LNCAP (cell line): ENCODE measurements around the gene BOD1L1.

Source experiments
- TF ChIP-seq, protein P1 (sequence below): fragments of 450-650 bp; IDR thresholded peaks from 2 replicates; pipeline ENCODE4 v1.5.1; 2017; ENCODE audit warnings: mild to moderate bottlenecking

The BOD1L1 gene

DNA sequence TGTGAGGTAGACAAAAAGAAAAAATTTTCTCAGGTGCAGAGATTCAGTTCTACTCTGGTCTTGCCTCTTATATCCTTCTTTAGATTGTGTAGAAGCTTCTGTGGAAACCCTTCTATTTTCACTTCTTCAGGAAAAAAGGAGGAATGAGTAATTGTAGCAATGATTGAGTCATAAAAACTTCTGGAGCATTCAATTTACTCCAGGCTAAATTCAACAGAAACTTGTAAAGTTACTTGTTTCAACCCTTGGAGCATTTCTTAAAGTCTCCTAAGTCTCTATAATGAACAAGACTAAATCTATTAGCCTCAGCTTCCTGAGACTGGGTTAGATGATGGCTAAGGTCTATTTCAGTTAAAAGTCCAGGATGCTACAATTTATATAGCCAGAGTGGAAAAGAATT lies 29.9 kb downstream of the BOD1L1 start:
- TF ChIP-seq, protein P1, sequence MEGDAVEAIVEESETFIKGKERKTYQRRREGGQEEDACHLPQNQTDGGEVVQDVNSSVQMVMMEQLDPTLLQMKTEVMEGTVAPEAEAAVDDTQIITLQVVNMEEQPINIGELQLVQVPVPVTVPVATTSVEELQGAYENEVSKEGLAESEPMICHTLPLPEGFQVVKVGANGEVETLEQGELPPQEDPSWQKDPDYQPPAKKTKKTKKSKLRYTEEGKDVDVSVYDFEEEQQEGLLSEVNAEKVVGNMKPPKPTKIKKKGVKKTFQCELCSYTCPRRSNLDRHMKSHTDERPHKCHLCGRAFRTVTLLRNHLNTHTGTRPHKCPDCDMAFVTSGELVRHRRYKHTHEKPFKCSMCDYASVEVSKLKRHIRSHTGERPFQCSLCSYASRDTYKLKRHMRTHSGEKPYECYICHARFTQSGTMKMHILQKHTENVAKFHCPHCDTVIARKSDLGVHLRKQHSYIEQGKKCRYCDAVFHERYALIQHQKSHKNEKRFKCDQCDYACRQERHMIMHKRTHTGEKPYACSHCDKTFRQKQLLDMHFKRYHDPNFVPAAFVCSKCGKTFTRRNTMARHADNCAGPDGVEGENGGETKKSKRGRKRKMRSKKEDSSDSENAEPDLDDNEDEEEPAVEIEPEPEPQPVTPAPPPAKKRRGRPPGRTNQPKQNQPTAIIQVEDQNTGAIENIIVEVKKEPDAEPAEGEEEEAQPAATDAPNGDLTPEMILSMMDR = no peak

DNA sequence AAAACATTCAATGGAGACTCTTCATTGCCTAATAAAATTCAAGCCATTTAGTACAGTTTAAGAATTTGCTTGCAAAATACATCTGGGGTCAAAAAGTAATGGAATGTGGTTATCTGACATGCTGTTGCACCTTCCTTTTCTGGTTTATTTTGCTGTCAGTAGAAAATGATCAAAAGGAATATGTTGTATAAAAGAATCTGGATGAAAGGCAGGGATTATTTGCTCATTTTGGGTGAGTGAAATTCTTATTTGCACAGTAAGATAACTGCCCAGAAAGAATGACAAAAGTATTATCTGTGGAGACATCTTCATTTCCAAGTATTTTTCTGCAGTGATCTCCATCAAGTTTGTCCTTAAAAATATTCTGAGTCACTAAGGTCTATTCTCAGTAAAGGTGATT lies 30.4 kb downstream of the BOD1L1 start:
- TF ChIP-seq, protein P1 = no peak

DNA sequence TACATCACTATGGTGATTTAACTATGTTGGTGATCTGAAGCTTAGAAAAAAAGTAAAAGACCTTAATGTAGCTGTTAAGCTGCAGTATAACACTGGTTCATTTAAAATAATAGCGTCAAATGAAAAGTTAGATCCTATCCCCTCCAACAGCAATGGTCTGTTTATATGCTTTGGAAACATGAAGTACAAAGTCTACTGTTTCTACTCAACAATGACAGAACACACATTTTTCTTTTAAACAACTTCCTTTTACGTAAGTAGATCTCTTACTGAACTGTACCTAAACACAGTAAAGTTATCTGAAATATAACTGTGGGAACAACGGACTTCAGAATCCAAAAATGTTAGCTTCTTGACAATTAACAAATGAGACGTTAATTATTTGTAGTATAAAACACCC lies 35.3 kb downstream of the BOD1L1 start:
- TF ChIP-seq, protein P1 = no peak

GRCh38 chr4:13590766-13591165 lies 36.8 kb downstream of the BOD1L1 start:
- TF ChIP-seq, protein P1 = no peak

DNA sequence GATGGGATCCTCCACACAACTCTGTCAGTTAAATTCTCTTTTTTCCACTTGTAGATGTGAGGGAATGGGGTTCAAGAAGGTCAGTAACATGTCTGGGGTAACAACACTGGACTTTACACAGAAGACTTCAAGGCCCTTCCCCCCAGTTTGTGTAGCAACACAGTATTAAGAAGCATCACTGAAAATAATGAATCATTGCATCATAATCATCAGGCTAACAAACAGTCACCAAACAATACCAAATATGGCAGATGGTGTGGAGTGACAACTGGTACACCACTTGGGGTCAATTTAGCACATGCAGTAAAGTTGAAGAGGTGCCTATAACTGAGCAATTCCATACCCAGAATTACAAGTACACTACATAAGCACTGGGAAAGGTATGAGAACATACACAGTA lies 38.6 kb downstream of the BOD1L1 start:
- TF ChIP-seq, protein P1 = no peak

DNA sequence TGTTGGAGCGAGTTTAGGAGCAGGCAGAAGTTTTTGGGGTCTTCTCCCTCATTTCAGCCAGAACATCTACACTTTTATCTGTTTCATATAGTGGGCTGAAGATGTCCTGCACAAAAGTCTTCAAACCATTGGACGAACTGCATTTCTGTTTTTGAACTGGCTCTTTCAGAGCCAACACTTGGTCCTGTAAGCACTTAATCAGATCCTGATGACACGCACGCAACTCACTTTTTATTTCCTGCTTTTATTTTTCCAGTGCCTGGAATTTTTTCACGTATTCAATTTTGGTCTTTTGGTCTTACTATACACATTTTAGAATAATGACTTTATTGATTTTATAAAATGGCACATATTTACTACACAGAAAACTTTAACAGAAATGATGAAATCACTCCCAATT lies 43.0 kb downstream of the BOD1L1 start:
- TF ChIP-seq, protein P1 = no peak

GRCh38 chr4:13580036-13580435 lies 47.5 kb downstream of the BOD1L1 start:
- TF ChIP-seq, protein P1 = no peak

GRCh38 chr4:13577660-13578059 lies 49.9 kb downstream of the BOD1L1 start:
- TF ChIP-seq, protein P1 = no peak
